Measurements from ENCODE around the gene SLC26A4. TPM values are rescaled to one million over a fixed set of nuclear protein-coding genes. Genes with fewer than 3 reads are reported as not detected.

SLC26A4 gene
- total and polyA plus RNA-seq, 10 of the 15 experiments (the other 5 are each of a cell fraction or from before 2014, with no cell fraction given) = 0.01 to 0.18 (median 0.08) TPM; not detected in 5

GRCh38 chr7:107643407-107643806, 17.2 kb upstream of the SLC26A4 start (continued):
- no peak for TF ChIP-seq TARDBP (IDR thresholded peaks at IDR 0.05; ENCODE audit: borderline replicate concordance)

GRCh38 chr7:107643938-107644308, 16.7 kb upstream of the SLC26A4 start:
- Histone ChIP-seq H3K4me2 (ENCODE audit: control insufficient read depth, insufficient read depth) (0 out of 2 replicates have a peak overlapping the region, but pooled peaks have one; percentile 17), H3K79me2 (ENCODE audit: control insufficient read depth, insufficient read depth, low read length) (no peaks in the 10 kb centered on the region), H2AFZ (ENCODE audit: control insufficient read depth, low read depth, low read length) (no peak overlapping the region), H3K4me1 (ENCODE audit: control insufficient read depth, insufficient read depth, low read length) (peaks cover 12% of the 10 kb centered on the region), H3K9ac (ENCODE audit: control insufficient read depth, insufficient read depth, low read length) (no peak overlapping the region), H4K20me1 (ENCODE audit: control insufficient read depth, insufficient read depth) (no peaks in the 10 kb centered on the region), H3K27ac (ENCODE audit: control insufficient read depth, insufficient read depth) (no peak overlapping the region), H3K27me3 (replicated peaks in 1 of 2; ENCODE audit: control insufficient read depth in 2 of 2, insufficient read depth in 2 of 2, low read length in 1 of 2) (peaks cover 0 to 3% of the 10 kb centered on the region in 2 experiments; a peak in 1 of 4 replicates), H3K4me3 (no peak overlapping the region), H3K36me3 (ENCODE audit: control insufficient read depth in 2 of 2, insufficient read depth in 2 of 2, low read length in 1 of 2) (no peaks in the 10 kb centered on the region), H3K9me3 (replicated peaks; ENCODE audit: control insufficient read depth, insufficient read depth, low read length) (peaks cover 5% of the 10 kb centered on the region; the same call in 2 of the 3 replicates)
- ChIA-PET CTCF (interaction anchor here (0.6 kb wide), 1 partner anchor 29 kb away, joined by 3 read pairs; no protein-coding TSS in a partner anchor), POLR2A (no interaction called here), RAD21 (ENCODE audit: unreplicated experiment) (no interaction called here), SMC1A (ENCODE audit: uncharacterized antibody, unreplicated experiment) (interaction anchor here (0.6 kb wide), 2 partner anchors 18 to 681 kb away, joined by 3 read pairs; no protein-coding TSS in a partner anchor)
- 36% methylated on average over 1 of the region's 1 CpG for WGBS (ENCODE audit: insufficient coverage, insufficient replicate concordance, low lambda C conversion rate, missing lambda C conversion rate)
- DNase-seq (ENCODE audit: low read depth, low spot score) = no peak
- BruUV-seq (replicated peaks) = no TSS peak
- no peak for FAIRE-seq
- TF ChIP-seq FOXM1 (IDR thresholded peaks at IDR 0.05; ENCODE audit: low read depth, low read length) (no peak), IRF3 (IDR thresholded peaks at IDR 0.05) (no peak), POLR2AphosphoS2 (IDR thresholded peaks at IDR 0.05; ENCODE audit: low read depth, low read length) (no peak), PAX8 (IDR thresholded peaks at IDR 0.05) (no peak), CBX5 (IDR thresholded peaks at IDR 0.05; ENCODE audit: low read depth) (no peak), YBX1 (IDR thresholded peaks at IDR 0.05) (no peak), SUPT20H (IDR thresholded peaks at IDR 0.05; ENCODE audit: borderline replicate concordance, control insufficient read depth, low read depth, low read length) (no peak)
- ATAC-seq = no peak
- in situ Hi-C loops (cut with MboI) = no loop called here
- intact Hi-C loops (cut with micrococcal nuclease; ENCODE audit: unreplicated experiment) = no loop called here
